Measurements from ENCODE around the gene FAR2. TPM values are rescaled to one million over a fixed set of nuclear protein-coding genes. Genes with fewer than 3 reads are reported as not detected.
"Not testable (repeated sequence)": the region's sequence is repeated elsewhere in the genome, so short reads cannot be mapped to it uniquely, and the experiment has no call there.

The FAR2 gene
- total RNA-seq, 1 donor from 2014 or later: 6.9 TPM

DNA sequence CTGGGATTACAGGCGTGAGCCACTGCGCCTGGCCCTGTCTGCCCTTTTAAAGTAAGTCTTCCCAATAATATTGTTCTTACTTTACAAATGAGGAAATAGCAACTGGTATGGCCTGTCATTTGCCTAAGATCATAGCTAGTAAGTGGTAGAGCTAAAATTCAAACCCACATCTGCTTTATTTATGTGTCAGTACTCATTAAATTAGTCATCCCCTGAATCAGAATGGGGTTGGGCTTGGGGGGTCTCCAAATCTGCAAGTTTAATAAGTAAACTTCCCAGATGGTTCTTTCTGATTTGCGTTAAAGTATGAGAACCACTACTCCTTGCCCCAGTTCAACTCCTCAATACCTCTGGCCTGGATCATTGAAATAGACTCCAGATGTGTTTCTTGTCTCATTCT lies 96.2 kb downstream of the FAR2 start:
- Mint-ChIP-seq H3K4me3 (ENCODE audit: unreplicated experiment) (no peak overlapping the region), H3K4me1 (ENCODE audit: low read depth, unreplicated experiment) (peaks cover 20% of the 10 kb centered on the region), H3K27ac (ENCODE audit: unreplicated experiment) (no peak overlapping the region)

GRCh38 chr12:29249930-29250329 lies 100.9 kb downstream of the FAR2 start:
- no peak for DNase-seq
- Mint-ChIP-seq H3K4me3 (ENCODE audit: unreplicated experiment) (no peak overlapping the region), H3K9me3 (ENCODE audit: unreplicated experiment) (peaks cover 8% of the 10 kb centered on the region), H3K27ac (ENCODE audit: unreplicated experiment) (no peak overlapping the region), H3K36me3 (ENCODE audit: unreplicated experiment) (no peaks in the 10 kb centered on the region), H3K4me1 (ENCODE audit: low read depth, unreplicated experiment) (peaks cover 11% of the 10 kb centered on the region), H3K27me3 (ENCODE audit: unreplicated experiment) (peaks cover 4% of the 10 kb centered on the region)
- TF ChIP-seq, protein P1, sequence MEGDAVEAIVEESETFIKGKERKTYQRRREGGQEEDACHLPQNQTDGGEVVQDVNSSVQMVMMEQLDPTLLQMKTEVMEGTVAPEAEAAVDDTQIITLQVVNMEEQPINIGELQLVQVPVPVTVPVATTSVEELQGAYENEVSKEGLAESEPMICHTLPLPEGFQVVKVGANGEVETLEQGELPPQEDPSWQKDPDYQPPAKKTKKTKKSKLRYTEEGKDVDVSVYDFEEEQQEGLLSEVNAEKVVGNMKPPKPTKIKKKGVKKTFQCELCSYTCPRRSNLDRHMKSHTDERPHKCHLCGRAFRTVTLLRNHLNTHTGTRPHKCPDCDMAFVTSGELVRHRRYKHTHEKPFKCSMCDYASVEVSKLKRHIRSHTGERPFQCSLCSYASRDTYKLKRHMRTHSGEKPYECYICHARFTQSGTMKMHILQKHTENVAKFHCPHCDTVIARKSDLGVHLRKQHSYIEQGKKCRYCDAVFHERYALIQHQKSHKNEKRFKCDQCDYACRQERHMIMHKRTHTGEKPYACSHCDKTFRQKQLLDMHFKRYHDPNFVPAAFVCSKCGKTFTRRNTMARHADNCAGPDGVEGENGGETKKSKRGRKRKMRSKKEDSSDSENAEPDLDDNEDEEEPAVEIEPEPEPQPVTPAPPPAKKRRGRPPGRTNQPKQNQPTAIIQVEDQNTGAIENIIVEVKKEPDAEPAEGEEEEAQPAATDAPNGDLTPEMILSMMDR (IDR thresholded peaks at IDR 0.05; ENCODE audit: partially characterized antibody, unreplicated experiment): no peak

More for the DNA sequence above, 96.2 kb downstream of the FAR2 start:
- DNase-seq: no peak
- H3K27me3 Mint-ChIP-seq (ENCODE audit: unreplicated experiment): no peaks in the 10 kb centered on the region
- peaks cover 2% of the 10 kb centered on the region for H3K9me3 Mint-ChIP-seq (ENCODE audit: unreplicated experiment)
- H3K36me3 Mint-ChIP-seq (ENCODE audit: unreplicated experiment): no peaks in the 10 kb centered on the region
- TF ChIP-seq, protein P1 (IDR thresholded peaks at IDR 0.05; ENCODE audit: partially characterized antibody, unreplicated experiment): no peak

DNA sequence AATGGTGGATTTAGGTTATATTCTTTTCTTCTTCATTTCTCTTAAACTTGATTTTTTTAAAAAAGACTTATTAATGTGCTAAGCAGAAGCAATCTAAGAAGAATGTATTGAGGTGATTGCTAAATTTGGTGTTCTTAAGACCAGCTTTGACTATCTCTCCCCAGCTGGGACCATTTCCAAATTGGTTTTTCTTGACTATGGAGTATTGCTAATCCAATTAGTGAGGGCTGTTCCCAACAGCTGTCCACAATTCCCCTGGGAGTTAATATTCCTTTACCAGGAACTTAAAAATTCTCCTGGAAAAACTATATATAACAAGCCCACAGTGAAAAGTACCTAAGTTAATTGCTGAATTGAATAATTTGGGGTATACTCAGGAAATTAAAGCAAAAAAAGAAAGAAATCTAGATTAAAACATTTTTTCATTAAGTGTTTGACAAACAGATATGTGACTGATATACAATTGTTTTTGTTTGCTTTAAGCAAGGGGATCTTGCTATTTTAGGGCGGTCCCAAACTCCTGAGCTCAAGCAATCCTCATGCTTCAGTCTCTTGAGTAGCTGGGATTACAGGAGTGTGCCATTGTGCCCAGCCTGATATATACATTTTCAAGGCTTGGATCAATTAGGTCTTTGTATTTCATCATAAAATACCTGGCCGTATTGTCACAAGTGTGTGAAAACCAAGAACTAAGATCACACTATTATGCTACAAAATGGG lies 105.0 kb downstream of the FAR2 start:
- H3K27me3 Mint-ChIP-seq (ENCODE audit: unreplicated experiment): peaks cover 4% of the 10 kb centered on the region
- no peak overlapping the region for H3K4me3 Mint-ChIP-seq (ENCODE audit: unreplicated experiment)
- H3K27ac Mint-ChIP-seq (ENCODE audit: unreplicated experiment): peak overlapping the region; percentile 81
- DNase-seq: peak; percentile 26
- peaks cover 14% of the 10 kb centered on the region for H3K4me1 Mint-ChIP-seq (ENCODE audit: low read depth, unreplicated experiment)
- TF ChIP-seq, protein P1 (IDR thresholded peaks at IDR 0.05; ENCODE audit: partially characterized antibody, unreplicated experiment): no peak
- peaks cover 6% of the 10 kb centered on the region for H3K9me3 Mint-ChIP-seq (ENCODE audit: unreplicated experiment)
- no peaks in the 10 kb centered on the region for H3K36me3 Mint-ChIP-seq (ENCODE audit: unreplicated experiment)

GRCh38 chr12:29255042-29255441 lies 106.0 kb downstream of the FAR2 start:
- peaks cover 14% of the 10 kb centered on the region for H3K4me1 Mint-ChIP-seq (ENCODE audit: low read depth, unreplicated experiment)

DNA sequence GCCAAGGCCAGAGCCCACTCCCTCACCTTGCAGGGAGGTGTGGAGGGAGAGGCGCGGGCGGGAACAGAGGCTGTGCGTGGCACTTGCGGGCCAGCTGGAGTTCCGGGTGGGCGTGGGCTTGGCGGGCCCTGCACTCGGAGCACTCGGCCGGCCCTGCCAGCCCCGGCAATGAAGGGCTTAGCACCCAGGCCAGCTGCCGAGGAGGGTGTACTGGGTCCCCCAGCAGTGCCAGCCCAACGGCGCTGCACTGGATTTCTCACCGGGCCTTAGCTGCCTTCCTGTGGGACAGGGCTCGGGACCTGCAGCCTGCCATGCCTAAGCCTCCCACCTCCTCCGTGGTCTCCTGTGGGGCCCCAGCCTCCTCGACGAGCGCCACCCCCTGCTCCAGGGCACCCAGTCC lies 107.5 kb downstream of the FAR2 start:
- H3K27me3 Mint-ChIP-seq (ENCODE audit: unreplicated experiment): peaks cover 4% of the 10 kb centered on the region
- TF ChIP-seq, protein P1 (IDR thresholded peaks at IDR 0.05; ENCODE audit: partially characterized antibody, unreplicated experiment): no peak
- H3K36me3 Mint-ChIP-seq (ENCODE audit: unreplicated experiment): peaks cover 9% of the 10 kb centered on the region
- H3K27ac Mint-ChIP-seq (ENCODE audit: unreplicated experiment): no peak overlapping the region
- peaks cover 14% of the 10 kb centered on the region for H3K4me1 Mint-ChIP-seq (ENCODE audit: low read depth, unreplicated experiment)
- DNase-seq: no peak
- peaks cover 8% of the 10 kb centered on the region for H3K9me3 Mint-ChIP-seq (ENCODE audit: unreplicated experiment)
- H3K4me3 Mint-ChIP-seq (ENCODE audit: unreplicated experiment): no peak overlapping the region

More at GRCh38 chr12:29255042-29255441, 106.0 kb downstream of the FAR2 start:
- Mint-ChIP-seq H3K27ac (ENCODE audit: unreplicated experiment) (peak overlapping the region; percentile 59), H3K27me3 (ENCODE audit: unreplicated experiment) (peaks cover 4% of the 10 kb centered on the region), H3K36me3 (ENCODE audit: unreplicated experiment) (no peaks in the 10 kb centered on the region), H3K4me3 (ENCODE audit: unreplicated experiment) (no peak overlapping the region), H3K9me3 (ENCODE audit: unreplicated experiment) (peaks cover 6% of the 10 kb centered on the region)
- TF ChIP-seq, protein P1 (IDR thresholded peaks at IDR 0.05; ENCODE audit: partially characterized antibody, unreplicated experiment): no peak
- no peak for DNase-seq

GRCh38 chr12:29257687-29258086 lies 108.6 kb downstream of the FAR2 start:
- H3K27me3 Mint-ChIP-seq (ENCODE audit: unreplicated experiment); H3K4me3 Mint-ChIP-seq (ENCODE audit: unreplicated experiment); H3K27ac Mint-ChIP-seq (ENCODE audit: unreplicated experiment); DNase-seq; H3K36me3 Mint-ChIP-seq (ENCODE audit: unreplicated experiment): not testable (repeated sequence)
- H3K4me1 Mint-ChIP-seq (ENCODE audit: low read depth, unreplicated experiment): peaks cover 14% of the 10 kb centered on the region
- peaks cover 11% of the 10 kb centered on the region for H3K9me3 Mint-ChIP-seq (ENCODE audit: unreplicated experiment)
